ENCODE measurements around the gene NAA60. TPM values are rescaled to one million over a fixed set of nuclear protein-coding genes. Genes with fewer than 3 reads are reported as not detected.

NAA60 gene
- total and polyA plus RNA-seq, 2 experiments from 2014 or later: 32.4 to 36.5 TPM

GRCh38 chr16:3465911-3466584, 22.6 kb downstream of the NAA60 start:
- Histone ChIP-seq H3K27ac (ENCODE audit: low read depth) (no peak overlapping the region), H3K27me3 (ENCODE audit: insufficient read depth) (no peaks in the 10 kb centered on the region), H3F3A (replicated peaks; ENCODE audit: low read depth) (no peaks in the 10 kb centered on the region; the same call in 1 of the 2 replicates), H4K20me1 (replicated peaks; ENCODE audit: insufficient read depth) (peaks cover 26% of the 10 kb centered on the region), H3K9me2 (ENCODE audit: insufficient read depth) (no peaks in the 10 kb centered on the region), H3K4me1 (ENCODE audit: insufficient read depth) (peaks cover 36% of the 10 kb centered on the region), H3K4me2 (no peak overlapping the region), H3K36me3 (ENCODE audit: insufficient read depth) (no peaks in the 10 kb centered on the region), H2AFZ (no peak overlapping the region), H3K4me3 (no peak overlapping the region), H3K79me2 (replicated peaks; ENCODE audit: insufficient read depth) (peaks cover 96% of the 10 kb centered on the region)
- Mint-ChIP-seq H3K9me3 (no peaks in the 10 kb centered on the region; the same call in 1 of the 3 replicates), H3K4me3 (no peak overlapping the region), H3K27ac (no peak overlapping the region; the same call in 1 of the 2 replicates), H3K27me3 (ENCODE audit: insufficient read depth, low read depth, poor library complexity) (peaks cover 14% of the 10 kb centered on the region), H3K36me3 (ENCODE audit: low read depth) (peaks cover 25% of the 10 kb centered on the region), H3K4me1 (peaks cover 63% of the 10 kb centered on the region)
- ATAC-seq: no peak
- no peak for DNase-seq (ENCODE audit: low spot score)
- TF ChIP-seq ZNF114 (CRISPR knock-in tag; IDR thresholded peaks at IDR 0.05): no peak
- no peak for TF ChIP-seq JUNB (IDR thresholded peaks at IDR 0.05; ENCODE audit: unreplicated experiment)
- no peak for TF ChIP-seq REST (IDR thresholded peaks at IDR 0.05; ENCODE audit: unreplicated experiment)
- TF ChIP-seq STAT1 (IDR thresholded peaks at IDR 0.05; ENCODE audit: unreplicated experiment): no peak

GRCh38 chr16:3467182-3467581, 23.7 kb downstream of the NAA60 start:
- Mint-ChIP-seq H3K36me3 (ENCODE audit: low read depth) (peaks cover 25% of the 10 kb centered on the region), H3K27me3 (ENCODE audit: insufficient read depth, low read depth, poor library complexity) (peaks cover 14% of the 10 kb centered on the region), H3K4me3 (no peak overlapping the region), H3K9me3 (no peaks in the 10 kb centered on the region; the same call in 1 of the 3 replicates), H3K4me1 (peaks cover 56% of the 10 kb centered on the region), H3K27ac (no peak overlapping the region)
- Histone ChIP-seq H3F3A (replicated peaks; ENCODE audit: low read depth) (no peaks in the 10 kb centered on the region; the same call in 1 of the 2 replicates), H3K4me1 (ENCODE audit: insufficient read depth) (peaks cover 25% of the 10 kb centered on the region), H3K4me3 (no peak overlapping the region), H3K36me3 (ENCODE audit: insufficient read depth) (no peaks in the 10 kb centered on the region), H3K27ac (ENCODE audit: low read depth) (no peak overlapping the region), H3K9me2 (ENCODE audit: insufficient read depth) (no peaks in the 10 kb centered on the region), H3K79me2 (replicated peaks; ENCODE audit: insufficient read depth) (peaks cover 96% of the 10 kb centered on the region), H3K27me3 (ENCODE audit: insufficient read depth) (no peaks in the 10 kb centered on the region), H4K20me1 (replicated peaks; ENCODE audit: insufficient read depth) (peaks cover 19% of the 10 kb centered on the region), H3K4me2 (no peak overlapping the region), H2AFZ (no peak overlapping the region)
- DNase-seq (ENCODE audit: low spot score) (no peak), ATAC-seq (no peak)
- no peak for TF ChIP-seq CREB1 (CRISPR knock-in tag; IDR thresholded peaks at IDR 0.05; ENCODE audit: low read depth)
- no peak for TF ChIP-seq EZH2phosphoT487 (IDR thresholded peaks at IDR 0.05; ENCODE audit: unreplicated experiment)
- TF ChIP-seq REST (IDR thresholded peaks at IDR 0.05; ENCODE audit: unreplicated experiment): no peak
- TF ChIP-seq STAT1 (IDR thresholded peaks at IDR 0.05; ENCODE audit: unreplicated experiment): no peak
- TF ChIP-seq NANOG (IDR thresholded peaks at IDR 0.05; ENCODE audit: borderline replicate concordance): no peak
- no peak for TF ChIP-seq ETS1 (IDR thresholded peaks at IDR 0.05)

Measured in GM23338 (cell line).